GM18507 (cell line): Measurements from ENCODE around the gene RSRC1.
A peak's percentile ranks its signal among the peaks of the same experiment; 100 is the strongest.
"Not testable (repeated sequence)": the region's sequence is repeated elsewhere in the genome, so short reads cannot be mapped to it uniquely, and the experiment has no call there.

Source experiments
- DNase-seq: peaks from one replicate; pipeline ENCODE4 v3.0.0; 2011; ENCODE audit warnings: low read depth; ENCODE audit not compliant: insufficient read length; ENCODE audit errors: extremely low spot score
- FAIRE-seq: peaks from 2 replicates; lab custom pipeline; 2011; peaks lifted over from hg19 to GRCh38; lab: Jason Lieb, UNC

Gene RSRC1

DNA sequence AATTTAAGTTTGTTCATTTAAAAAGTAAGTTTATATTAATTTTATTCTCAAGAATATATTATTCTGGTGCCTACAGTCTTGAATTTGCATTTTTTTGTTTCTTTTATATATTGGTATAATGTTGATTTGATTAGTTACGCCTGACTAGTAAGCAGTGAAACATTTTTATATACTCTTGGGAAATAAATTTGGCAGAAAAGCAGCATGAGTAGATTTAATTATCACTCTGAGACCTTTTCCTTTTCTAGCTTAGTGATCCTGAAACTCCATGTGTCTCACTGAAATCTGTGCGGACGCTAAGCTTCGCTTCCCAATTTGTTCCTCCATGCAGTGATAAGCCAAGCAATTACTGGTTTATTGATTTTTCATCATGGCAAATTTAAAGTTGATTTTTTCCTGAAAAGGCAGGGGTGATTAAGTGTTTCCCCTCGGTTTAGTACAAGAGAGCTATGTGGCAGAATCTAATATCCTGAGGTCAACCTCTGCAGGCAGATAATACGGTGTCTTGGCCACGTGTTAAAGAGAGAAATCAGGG is 373.9 kb downstream of the RSRC1 start:
- DNase-seq = no peak
- FAIRE-seq = no peak

DNA sequence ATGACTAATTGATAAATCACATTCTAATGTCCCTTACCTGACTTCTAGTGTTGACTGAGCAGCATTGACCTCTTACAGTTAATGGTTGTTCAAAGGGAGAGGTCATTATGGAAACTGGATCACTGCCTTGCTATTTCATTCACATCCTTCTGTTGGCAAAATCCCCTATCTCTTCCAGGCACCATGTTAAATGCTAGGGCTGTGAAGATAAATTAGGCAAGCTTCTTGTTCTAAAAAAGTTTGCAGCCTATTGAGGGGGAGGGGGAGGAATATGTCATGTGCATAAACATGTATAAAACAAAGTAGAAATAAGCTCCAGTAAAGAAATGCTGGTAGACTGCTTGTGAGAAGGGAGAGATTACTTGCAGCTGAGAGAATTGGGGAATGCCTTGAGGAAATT is 376.3 kb downstream of the RSRC1 start:
- no peak for FAIRE-seq
- DNase-seq = no peak

DNA sequence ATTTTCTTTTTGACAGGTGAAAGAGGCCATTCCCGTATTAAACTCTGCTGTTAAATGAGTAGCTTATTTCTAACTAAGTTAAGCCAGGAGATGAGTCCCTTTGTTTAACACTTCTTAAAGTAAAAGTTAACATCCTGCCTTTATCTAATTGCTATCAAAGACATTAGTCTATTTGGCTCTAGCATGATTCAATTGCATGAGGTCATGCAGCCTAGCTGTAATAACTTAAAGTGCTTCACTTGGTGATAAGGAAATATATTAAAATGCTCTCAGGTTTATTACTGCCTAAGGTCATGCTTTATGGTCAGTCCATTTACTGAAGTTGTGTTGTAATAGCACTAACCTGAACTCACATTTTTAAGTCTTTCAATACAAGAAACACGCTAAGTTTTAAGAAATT is 378.8 kb downstream of the RSRC1 start:
- DNase-seq = no peak
- no peak for FAIRE-seq

DNA sequence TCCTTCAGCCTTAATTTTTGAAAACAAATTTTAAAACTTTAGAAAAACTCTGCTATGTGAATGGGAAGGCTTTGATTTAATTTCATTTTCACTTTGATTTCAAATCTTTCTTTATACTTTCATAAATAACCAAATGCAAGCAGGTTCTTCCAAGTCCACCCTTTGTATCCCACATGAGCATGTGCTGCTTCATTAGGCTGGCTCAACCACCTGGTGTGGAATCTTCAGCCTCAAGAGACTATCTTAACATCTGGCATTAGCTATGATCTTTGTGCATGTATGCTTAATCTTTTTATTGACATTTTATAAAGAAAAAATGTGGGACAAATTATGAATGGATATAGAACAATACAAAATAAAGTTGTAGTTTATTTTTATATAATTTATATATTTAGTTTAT is 379.3 kb downstream of the RSRC1 start:
- DNase-seq (no peak), FAIRE-seq (no peak)

DNA sequence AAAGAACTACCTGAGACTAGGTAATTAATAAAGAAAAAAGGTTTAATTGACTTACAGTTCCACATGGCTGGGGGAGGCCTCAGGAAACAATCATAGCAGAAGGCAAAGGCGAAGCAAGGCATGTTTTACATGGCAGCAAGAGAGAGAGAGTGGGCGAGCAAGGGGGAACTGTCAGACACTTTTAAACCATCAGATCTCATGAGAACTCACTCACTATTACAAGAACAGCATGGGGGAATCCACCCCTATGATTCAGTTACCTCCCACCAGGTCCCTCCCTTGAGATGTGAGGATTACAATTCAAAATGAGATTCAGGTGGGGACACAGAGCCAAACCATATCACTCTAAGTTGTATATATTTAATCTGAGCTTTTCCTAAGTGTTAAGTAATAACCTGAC is 382.1 kb downstream of the RSRC1 start:
- no peak for DNase-seq
- FAIRE-seq = no peak

DNA sequence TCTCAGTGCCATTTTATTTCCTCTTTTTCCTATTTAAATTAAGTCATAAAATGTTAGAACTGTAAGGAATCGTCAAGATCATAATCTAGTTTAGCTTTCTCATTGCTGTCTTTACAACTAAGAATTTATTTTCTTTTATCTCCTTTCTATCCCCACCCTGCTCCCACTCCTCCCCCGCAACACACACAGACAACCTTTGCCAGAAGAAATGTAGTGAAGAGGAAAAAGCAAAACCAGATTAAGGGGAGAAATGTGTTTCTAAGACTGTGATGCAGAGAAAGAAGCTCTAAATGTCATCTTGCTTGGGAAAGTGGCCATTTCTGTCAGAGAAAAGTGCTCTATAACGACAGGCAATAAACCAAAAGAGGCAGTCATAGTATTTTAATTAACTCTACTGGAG is 382.8 kb downstream of the RSRC1 start:
- DNase-seq = no peak
- FAIRE-seq = no peak

DNA sequence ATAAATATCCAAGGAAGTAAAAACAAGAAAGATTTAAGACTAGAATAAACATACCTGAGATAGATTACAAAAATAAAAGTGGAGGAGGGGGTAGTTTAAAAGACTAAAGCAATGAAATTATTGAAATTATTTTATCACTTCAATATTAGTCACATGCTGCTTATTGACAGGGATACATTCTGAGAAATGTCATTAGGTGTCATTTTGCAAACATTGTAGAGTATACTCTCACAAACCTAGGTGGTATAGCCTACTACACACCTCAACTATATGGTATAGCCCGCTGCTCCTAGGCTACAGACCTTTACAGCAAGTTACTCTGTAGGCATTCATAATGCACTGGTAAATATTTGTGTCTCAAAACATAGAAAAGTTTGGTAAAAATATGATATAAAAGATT is 384.0 kb downstream of the RSRC1 start:
- FAIRE-seq = no peak
- no peak for DNase-seq

DNA sequence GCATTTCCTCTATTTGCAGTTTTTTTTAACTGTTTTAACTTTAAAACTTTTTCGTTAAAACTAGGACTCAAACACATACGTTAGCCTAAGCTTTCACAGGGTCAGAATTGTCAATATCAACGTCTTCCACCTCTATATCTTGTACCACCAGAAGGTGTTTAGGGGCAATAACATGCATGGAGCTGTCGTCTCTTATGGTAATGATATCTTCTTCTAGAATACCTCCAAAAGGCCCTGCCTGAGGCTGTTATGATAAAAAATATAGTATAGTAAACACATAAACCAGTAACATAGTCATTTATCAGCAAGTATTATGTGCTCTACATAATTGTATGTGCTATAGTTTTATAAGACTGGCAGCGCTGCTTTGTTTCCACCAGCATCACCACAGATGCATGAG is 384.8 kb downstream of the RSRC1 start:
- DNase-seq (no peak), FAIRE-seq (no peak)

DNA sequence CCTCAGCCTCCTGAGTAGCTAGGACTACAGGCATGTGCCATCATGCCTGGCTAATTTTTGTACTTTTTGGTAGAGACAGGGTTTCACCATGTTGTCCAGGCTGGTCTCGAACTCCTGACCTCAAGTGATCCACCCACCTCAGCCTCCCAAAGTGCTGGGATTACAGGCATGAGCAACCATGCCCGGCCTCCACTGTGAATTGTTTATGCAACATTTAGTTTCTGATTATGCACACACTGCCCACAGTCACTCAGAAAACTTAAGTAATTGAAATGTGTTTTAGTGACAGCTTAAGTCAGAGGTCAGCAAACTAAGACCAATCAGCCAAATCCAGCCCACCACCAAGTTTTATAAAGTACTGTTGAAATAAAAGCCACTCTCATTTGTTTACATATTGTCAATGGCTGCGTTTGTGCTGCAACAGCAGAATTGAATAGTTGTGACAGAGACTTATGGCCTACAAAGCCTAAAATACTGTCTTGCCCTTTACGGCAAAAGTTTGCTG is 385.6 kb downstream of the RSRC1 start:
- not testable (repeated sequence) for FAIRE-seq, DNase-seq

DNA sequence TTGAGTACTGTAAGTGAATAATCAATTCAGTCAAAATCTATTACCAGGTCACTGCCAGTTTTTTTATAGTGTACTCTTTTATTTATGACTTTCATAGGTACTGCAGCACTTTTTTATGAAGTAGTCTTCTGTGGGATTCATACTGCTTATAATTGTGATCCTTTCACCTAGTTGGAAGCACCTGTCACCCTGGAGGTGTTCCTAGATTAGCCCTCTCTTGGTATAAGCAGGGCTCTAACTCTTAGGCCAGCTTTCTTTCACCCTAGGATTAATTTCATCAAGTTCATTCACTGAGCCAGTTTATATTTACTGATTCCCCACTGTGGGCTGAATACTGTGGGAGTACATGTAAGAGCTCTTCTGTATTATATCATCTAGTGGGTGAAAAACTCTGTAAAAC is 395.2 kb downstream of the RSRC1 start:
- no peak for DNase-seq
- FAIRE-seq = no peak

DNA sequence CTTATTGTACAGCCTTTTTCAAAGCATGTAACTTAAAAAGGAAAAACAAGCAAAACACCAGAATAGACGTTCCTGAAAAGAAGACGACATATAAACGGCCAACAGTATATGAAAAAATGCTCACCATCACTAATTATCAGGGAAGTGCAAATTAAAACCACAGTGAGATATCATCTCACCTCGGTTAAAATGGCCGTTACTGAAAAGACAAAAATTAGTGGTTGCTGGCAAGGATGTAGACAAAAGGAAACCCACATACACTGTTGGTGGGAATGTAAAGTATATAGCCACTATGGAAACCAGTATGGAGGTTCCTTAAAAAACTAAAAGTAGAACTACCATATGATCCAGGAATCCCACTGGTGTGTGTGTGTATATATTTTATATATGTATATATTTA is 396.6 kb downstream of the RSRC1 start:
- no peak for FAIRE-seq
- no peak for DNase-seq

DNA sequence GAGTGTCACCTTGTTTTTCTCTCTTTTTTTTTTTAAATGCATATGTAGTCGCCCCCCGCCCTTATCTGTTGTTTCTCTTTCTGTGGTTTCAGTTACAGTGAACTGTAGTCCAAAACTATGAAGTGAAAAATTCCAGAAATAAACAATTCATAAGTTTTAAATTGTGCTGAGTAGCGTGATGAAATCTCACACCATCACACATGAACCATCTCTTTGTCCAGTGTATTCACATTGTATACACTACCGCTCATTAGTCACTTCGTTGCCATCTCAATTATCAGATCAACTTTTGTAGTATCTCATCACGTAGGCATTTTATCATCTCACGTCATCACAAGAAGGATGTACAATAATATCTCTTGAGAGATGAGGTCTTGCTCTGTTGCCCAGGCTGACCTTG is 398.6 kb downstream of the RSRC1 start:
- DNase-seq (no peak), FAIRE-seq (no peak)

DNA sequence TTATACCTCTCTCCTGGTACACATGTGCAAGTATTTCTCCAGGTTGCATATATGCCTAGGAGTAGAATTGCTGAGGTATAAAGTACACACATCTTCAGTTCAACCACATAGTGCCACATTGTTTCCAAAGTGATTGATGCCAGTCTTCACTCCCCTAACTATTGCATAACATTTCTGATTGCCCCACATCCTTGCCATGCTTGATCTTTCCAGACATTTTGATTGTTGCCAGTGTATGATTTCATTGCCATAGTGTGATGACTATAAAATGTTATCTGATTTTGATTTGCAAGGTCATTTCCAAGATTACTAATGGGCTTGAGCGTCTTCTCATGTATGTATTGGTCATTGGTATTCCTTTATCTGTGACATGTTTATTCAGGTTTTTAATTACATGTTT is 400.0 kb downstream of the RSRC1 start:
- no peak for DNase-seq
- FAIRE-seq = no peak

DNA sequence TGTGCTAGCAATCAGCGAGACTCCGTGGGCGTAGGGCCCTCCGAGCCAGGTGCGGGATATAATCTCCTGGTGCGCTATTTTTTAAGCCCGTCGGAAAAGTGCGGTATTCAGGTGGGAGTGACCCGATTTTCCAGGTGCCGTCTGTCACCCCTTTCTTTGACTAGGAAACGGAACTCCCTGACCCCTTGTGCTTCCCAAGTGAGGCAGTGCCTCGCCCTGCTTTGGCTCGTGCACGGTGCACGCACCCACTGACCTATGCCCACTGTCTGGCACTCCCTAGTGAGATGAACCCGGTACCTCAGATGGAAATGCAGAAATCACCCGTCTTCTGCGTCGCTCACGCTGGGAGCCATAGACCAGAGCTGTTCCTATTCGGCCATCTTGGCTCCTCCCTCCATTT is 406.8 kb downstream of the RSRC1 start:
- not testable (repeated sequence) for DNase-seq, FAIRE-seq

DNA sequence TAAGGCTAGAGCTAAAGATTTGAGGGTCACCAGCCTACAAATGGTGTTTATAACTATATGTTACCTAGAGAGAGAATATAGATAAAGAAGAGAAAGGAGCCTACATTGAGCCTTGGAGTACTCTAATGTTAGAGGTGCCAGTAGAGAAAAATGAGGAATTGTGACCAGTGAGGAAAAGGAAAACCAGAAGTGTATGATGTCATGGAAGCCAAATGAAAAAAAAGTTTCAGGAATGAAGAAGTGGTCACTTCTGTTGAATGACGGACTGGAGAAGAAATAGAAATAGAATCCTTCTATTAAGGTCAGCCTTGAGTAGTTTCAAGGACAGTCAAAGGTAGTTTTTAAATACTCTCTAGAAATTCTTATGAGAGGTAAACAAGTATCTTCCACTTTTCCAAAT is 409.9 kb downstream of the RSRC1 start:
- no peak for FAIRE-seq
- no peak for DNase-seq

DNA sequence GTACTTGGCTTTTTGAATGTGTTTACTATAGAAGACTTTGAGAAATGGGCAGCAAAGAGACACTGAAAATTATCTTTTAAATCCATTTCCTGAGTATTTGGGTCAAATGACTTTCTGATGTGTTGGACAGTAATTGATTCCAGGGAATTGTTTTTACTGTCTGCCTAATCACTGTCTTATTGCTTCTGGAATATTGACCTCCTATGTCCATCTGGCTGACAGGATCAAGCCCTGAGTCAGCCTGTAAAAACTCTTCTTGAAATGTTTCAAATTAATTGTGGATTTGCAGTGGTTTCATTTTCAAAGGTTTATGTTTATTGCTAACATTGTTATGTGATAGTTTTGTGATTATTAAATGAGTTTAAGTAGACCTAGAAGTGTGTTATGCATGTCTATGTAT is 410.5 kb downstream of the RSRC1 start:
- no peak for DNase-seq
- FAIRE-seq = no peak

DNA sequence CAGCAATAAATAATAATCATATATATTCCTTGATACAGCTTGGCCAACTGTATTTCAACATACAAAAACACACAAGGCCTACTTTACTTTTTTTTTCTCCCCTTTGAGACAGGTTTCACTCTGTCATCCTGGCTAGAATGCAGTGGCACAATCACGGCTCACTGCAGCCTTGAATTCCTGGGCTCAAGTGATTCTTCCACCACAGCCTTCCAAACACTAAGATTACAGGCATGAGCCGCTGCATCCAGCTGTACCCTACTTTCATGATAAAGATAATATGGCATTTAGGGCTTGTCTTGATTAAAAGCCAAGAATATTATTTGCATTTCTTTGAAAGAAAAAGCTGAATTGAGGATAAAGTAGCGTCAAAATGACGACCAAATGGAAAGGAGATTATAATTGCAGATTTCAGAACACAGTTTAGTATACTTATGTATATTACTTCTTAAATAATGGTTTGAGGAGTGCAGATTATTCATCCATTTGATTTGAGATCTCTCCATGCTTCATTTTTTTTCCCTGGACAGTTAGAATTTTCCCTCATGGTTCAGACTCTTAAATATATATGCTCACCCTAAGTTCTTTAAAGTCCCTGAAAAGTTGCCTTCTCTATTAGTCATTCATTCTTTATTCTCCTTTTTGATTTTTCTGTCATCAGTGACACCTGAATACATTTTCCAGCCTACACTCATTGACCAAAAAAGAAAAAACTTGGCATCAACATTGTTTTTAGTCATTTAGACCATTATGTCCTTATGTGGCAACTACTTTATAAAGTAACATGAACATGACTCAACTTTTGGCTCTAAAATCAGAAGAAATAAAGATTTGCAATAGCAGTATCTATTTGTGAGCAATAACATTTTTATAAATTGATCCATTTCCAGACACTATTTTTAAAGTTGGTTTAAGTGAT is 412.6 kb downstream of the RSRC1 start:
- FAIRE-seq = no peak
- no peak for DNase-seq

DNA sequence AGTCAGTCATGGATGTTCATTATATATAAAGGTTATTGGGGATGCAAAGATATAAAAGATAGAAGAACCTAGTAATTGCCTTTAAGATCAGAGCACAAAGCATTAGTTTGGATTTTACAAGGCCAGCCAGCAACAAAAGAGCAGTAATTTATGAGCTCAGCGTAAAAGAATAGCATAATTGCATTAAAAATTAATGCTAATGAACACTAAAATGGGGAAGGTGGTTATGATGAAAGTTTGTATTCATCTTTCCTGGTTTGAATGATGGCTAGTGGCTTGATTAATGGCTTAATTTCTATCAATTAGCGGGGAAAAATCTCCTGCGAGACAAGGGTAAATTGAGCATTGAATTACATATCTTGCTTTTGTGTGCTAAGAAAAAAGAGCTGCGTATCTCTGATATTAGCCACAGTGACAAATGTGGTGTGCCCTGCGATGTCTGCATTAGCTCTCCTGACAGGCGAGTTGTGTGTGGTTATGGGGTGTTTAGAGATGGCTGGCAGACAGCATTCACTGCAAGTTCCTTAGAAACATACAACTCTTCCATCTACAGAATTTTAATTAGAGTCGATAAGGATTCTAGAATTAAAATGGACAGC is 418.3 kb downstream of the RSRC1 start:
- DNase-seq (no peak), FAIRE-seq (peak; percentile 12)

DNA sequence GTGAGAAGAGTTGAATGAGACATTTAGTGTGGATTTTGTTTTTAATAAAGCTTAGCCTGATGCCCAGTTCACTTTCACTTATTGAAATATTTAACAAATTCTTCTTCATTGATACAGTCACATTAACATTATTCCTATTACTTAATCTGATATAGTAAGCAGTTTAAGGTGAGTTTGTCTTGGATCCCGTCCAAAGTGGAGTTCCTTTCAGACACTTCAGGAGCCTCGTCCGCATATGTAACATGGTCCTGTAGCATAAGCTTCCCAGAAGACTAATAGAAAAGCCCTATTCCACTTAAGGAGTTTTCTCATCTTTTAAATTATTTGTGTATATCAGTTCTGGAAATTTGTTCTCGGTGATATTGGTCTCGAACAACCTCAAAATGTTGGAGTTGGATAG is 421.4 kb downstream of the RSRC1 start:
- DNase-seq = no peak
- no peak for FAIRE-seq

DNA sequence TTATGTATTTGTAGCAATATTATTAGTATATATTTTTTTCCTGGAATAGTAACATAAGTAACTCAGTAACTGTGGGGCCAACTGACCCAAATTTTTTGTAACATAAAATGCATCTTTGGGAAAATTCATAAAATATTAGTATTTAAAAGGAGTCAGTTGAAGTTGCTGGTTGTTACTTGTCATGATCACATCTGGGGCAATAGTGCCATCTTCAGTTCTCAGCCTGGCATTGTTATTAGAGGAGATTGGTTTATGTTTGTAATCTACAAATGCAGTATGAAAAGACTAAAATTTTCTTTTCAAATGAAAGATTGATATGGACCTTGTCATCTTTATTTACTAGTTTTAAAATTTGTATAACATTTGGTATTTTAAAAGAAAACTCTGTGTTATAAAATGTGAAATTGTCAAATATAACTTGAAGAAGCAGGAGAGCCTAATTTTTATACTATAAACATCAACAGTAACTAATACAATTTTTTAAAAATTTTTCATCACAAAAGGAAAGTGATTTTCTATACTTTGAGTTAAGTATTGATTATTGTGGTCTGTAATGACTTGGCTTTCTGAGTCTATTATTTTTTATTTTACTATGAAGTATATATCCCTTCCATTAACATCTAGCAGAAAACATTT is 422.3 kb downstream of the RSRC1 start:
- FAIRE-seq = peak; percentile 60
- no peak for DNase-seq
